ENCODE measurements around the gene OPCML.

- TF ChIP-seq CTCF (IDR thresholded peaks at IDR 0.05; ENCODE audit: insufficient read depth, low read length, poor library complexity, severe bottlenecking) (no peak), EZH2phosphoT487 (conservative IDR thresholded peaks at IDR 0.05; ENCODE audit: low read length) (no peak)
Observed at GRCh38 chr11:133414506-133414905, 117.8 kb downstream of the OPCML start.
